DND-41 (cell line): ENCODE results near the gene PFKFB2.

Source experiments
- ATAC-seq: fragments of 200-7000 bp; cut with Tn5 transposase; 3 replicates; pipeline ENCODE4 v1.9.1; 2021; ENCODE audit warnings: low read depth; ENCODE audit not compliant: insufficient read depth
- DNase-seq: peaks from one replicate; pipeline ENCODE4 v3.0.0-alpha.2; 2020
- H2AFZ ChIP-seq: 2 replicates; pipeline ENCODE4 v1.6.0; 2012; ENCODE audit warnings: low read depth, low read length
- H3K27ac ChIP-seq: 2 replicates; pipeline ENCODE4 v1.5.1; 2012; ENCODE audit warnings: low read length, inconsistent platforms
- H3K27me3 ChIP-seq: fragments of 200-600 bp; sonication (generic); 2 replicates; pipeline ENCODE4 v1.6.0; 2012; ENCODE audit warnings: low read length, mild to moderate bottlenecking, inconsistent platforms; ENCODE audit not compliant: insufficient read depth, poor library complexity
- H3K36me3 ChIP-seq: 2 replicates; pipeline ENCODE4 v1.5.1; 2012; ENCODE audit warnings: low read length, inconsistent platforms; ENCODE audit not compliant: insufficient read depth
- H3K4me1 ChIP-seq: 2 replicates; pipeline ENCODE4 v1.5.1; 2012; ENCODE audit warnings: mild to moderate bottlenecking, low read length; ENCODE audit not compliant: insufficient read depth
- H3K4me2 ChIP-seq: 2 replicates; pipeline ENCODE4 v1.6.0; 2012; ENCODE audit warnings: mild to moderate bottlenecking, moderate library complexity, low read length, inconsistent platforms; ENCODE audit not compliant: insufficient read depth
- H3K4me3 ChIP-seq, 2 experiments: fragments of 200-600 bp in 1 of 2; shearing (Covaris generic) in 1 of 2; 2 replicates each; pipeline ENCODE4 v1.5.1; 2012 to 2016; ENCODE audit warnings: inconsistent platforms in 2 of 2, low read length in 2 of 2, mild to moderate bottlenecking in 2 of 2, low read depth in 1 of 2, moderate library complexity in 1 of 2
- H3K79me2 ChIP-seq: 2 replicates; pipeline ENCODE4 v1.6.0; 2012; ENCODE audit warnings: low read length, inconsistent platforms; ENCODE audit not compliant: insufficient read depth
- H3K9ac ChIP-seq: 2 replicates; pipeline ENCODE4 v1.6.0; 2012; ENCODE audit warnings: low read depth, mild to moderate bottlenecking, inconsistent platforms, low read length, moderate library complexity
- H3K9me3 ChIP-seq: 2 replicates; pipeline ENCODE4 v1.5.1; 2012; ENCODE audit warnings: low read length, moderate library complexity, mild to moderate bottlenecking, inconsistent platforms; ENCODE audit not compliant: insufficient read depth, severe bottlenecking
- H4K20me1 ChIP-seq: 2 replicates; pipeline ENCODE4 v1.6.0; 2012; ENCODE audit warnings: low read length; ENCODE audit not compliant: insufficient read depth
- CTCF ChIP-seq: IDR thresholded peaks from 2 replicates; pipeline ENCODE4 v1.5.1; 2012; ENCODE audit warnings: borderline replicate concordance, low read length, moderate library complexity, mild to moderate bottlenecking; ENCODE audit not compliant: poor library complexity, severe bottlenecking; ENCODE audit errors: extremely low read depth
- EZH2 ChIP-seq: IDR thresholded peaks from 3 replicates; pipeline ENCODE4 v1.6.1; 2012; ENCODE audit warnings: borderline replicate concordance, low read depth, mild to moderate bottlenecking, moderate library complexity, low read length, inconsistent platforms; ENCODE audit not compliant: severe bottlenecking

PFKFB2 gene

GRCh38 chr1:207072233-207072632 lies 19.2 kb downstream of the PFKFB2 start:
- Histone ChIP-seq H3K27me3 (peaks cover 6% of the 10 kb centered on the region), H2AFZ (no peak overlapping the region), H3K9me3 (no peaks in the 10 kb centered on the region), H3K36me3 (no peaks in the 10 kb centered on the region), H3K4me2 (no peak overlapping the region), H3K27ac (no peak overlapping the region), H3K79me2 (no peaks in the 10 kb centered on the region), H4K20me1 (no peaks in the 10 kb centered on the region), H3K4me3 (no peak overlapping the region), H3K4me1 (0 out of 2 replicates have a peak, but pooled peaks cover 4% of the 10 kb centered on the region), H3K9ac (no peak overlapping the region)
- TF ChIP-seq EZH2 (no peak), CTCF (no peak)
- ATAC-seq (no peak), DNase-seq (no peak)

- Histone ChIP-seq H3K4me1 (0 out of 2 replicates have a peak, but pooled peaks cover 4% of the 10 kb centered on the region), H3K36me3 (no peaks in the 10 kb centered on the region), H2AFZ (no peak overlapping the region), H3K9me3 (no peaks in the 10 kb centered on the region), H3K4me3 (no peak overlapping the region), H3K79me2 (no peaks in the 10 kb centered on the region), H3K4me2 (no peak overlapping the region), H3K9ac (no peak overlapping the region), H4K20me1 (no peaks in the 10 kb centered on the region), H3K27ac (no peak overlapping the region), H3K27me3 (peaks cover 6% of the 10 kb centered on the region)
- DNase-seq (no peak), ATAC-seq (no peak)
- TF ChIP-seq EZH2 (no peak), CTCF (no peak)
These were observed 21.1 kb downstream of the PFKFB2 start for GRCh38 chr1:207073906-207074820.

- Histone ChIP-seq H3K79me2 (no peaks in the 10 kb centered on the region), H3K4me3 (no peak overlapping the region), H3K36me3 (no peaks in the 10 kb centered on the region), H3K27me3 (peaks cover 6% of the 10 kb centered on the region), H3K4me1 (no peaks in the 10 kb centered on the region), H2AFZ (no peak overlapping the region), H3K9me3 (no peaks in the 10 kb centered on the region), H3K4me2 (no peak overlapping the region), H4K20me1 (no peaks in the 10 kb centered on the region), H3K9ac (no peak overlapping the region), H3K27ac (no peak overlapping the region)
- no peak for ATAC-seq
- TF ChIP-seq EZH2: no peak
- TF ChIP-seq CTCF: no peak
- DNase-seq: no peak
These were observed 23.3 kb downstream of the PFKFB2 start for GRCh38 chr1:207076181-207076955.
